ENCODE results near the gene RALY. TPM values are rescaled to one million over a fixed set of nuclear protein-coding genes. Genes with fewer than 3 reads are reported as not detected.

RALY gene
- total RNA-seq, 1 experiment from 2014 or later, result 119 TPM

GRCh38 chr20:34110745-34111641 lies 117.3 kb downstream of the RALY start (continued):
- TF ChIP-seq, protein P1, sequence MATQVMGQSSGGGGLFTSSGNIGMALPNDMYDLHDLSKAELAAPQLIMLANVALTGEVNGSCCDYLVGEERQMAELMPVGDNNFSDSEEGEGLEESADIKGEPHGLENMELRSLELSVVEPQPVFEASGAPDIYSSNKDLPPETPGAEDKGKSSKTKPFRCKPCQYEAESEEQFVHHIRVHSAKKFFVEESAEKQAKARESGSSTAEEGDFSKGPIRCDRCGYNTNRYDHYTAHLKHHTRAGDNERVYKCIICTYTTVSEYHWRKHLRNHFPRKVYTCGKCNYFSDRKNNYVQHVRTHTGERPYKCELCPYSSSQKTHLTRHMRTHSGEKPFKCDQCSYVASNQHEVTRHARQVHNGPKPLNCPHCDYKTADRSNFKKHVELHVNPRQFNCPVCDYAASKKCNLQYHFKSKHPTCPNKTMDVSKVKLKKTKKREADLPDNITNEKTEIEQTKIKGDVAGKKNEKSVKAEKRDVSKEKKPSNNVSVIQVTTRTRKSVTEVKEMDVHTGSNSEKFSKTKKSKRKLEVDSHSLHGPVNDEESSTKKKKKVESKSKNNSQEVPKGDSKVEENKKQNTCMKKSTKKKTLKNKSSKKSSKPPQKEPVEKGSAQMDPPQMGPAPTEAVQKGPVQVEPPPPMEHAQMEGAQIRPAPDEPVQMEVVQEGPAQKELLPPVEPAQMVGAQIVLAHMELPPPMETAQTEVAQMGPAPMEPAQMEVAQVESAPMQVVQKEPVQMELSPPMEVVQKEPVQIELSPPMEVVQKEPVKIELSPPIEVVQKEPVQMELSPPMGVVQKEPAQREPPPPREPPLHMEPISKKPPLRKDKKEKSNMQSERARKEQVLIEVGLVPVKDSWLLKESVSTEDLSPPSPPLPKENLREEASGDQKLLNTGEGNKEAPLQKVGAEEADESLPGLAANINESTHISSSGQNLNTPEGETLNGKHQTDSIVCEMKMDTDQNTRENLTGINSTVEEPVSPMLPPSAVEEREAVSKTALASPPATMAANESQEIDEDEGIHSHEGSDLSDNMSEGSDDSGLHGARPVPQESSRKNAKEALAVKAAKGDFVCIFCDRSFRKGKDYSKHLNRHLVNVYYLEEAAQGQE (IDR thresholded peaks at IDR 0.05; ENCODE audit: low read depth), result no peak
- TF ChIP-seq EZH2 (IDR thresholded peaks at IDR 0.05), result no peak
- TF ChIP-seq SRF (IDR thresholded peaks at IDR 0.05; ENCODE audit: low read depth), result no peak
- TF ChIP-seq CEBPB (IDR thresholded peaks at IDR 0.05; ENCODE audit: low read depth), result no peak
- TF ChIP-seq CTCF (IDR thresholded peaks at IDR 0.05 in 2 of 3, conservative IDR thresholded peaks at IDR 0.05 in 1 of 3; ENCODE audit: borderline replicate concordance in 1 of 3, insufficient read depth in 1 of 3, low read depth in 2 of 3, low read length in 2 of 3), result no peak

All from HCT116 (cell line).